ENCODE data around the gene PNPLA3. TPM values are rescaled to one million over a fixed set of nuclear protein-coding genes. Genes with fewer than 3 reads are reported as not detected.
A peak's percentile ranks its signal among the peaks of the same experiment; 100 is the strongest.

The PNPLA3 gene
- polyA plus RNA-seq, 1 donor (not counting 4 experiments of a cell fraction or from before 2014, with no cell fraction given), result 12.0 TPM

DNA sequence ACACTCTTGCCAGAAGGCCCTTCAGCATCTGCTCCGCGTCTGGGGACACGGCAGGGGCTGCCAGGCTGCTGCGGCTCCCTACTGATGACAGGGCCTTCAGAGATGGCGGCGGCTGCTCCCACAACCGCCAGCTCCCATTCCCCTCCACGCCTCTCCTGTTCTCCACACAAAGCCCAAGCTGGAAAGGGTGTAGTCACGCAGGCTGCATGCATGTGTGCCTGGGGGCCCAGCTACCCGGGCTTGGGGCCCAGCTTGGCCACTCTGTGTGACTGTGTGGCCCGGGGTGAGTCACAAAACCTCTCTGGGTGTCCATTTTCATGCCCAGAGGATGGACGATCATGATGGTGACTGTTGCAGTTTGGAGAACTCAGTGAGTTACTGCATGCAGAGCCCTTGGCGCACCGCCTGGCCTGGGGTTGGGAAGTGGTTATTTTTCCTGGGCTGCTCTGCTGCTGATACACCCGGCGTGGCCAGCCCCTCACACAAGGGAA is 68.8 kb downstream of the PNPLA3 start:
- DNase-seq (ENCODE audit: low read depth, low spot score), result no peak
- no peak overlapping the region for H2AFZ ChIP-seq (ENCODE audit: control insufficient read depth, low read length)
- peaks cover 27 to 30% of the 10 kb centered on the region in 2 experiments for H3K36me3 ChIP-seq (ENCODE audit: control insufficient read depth in 2 of 2, extremely low read depth in 1 of 2, insufficient read depth in 2 of 2, low read length in 2 of 2)
- H3K27ac ChIP-seq (ENCODE audit: control insufficient read depth, insufficient read depth, low read length), result no peak overlapping the region
- no peak for FAIRE-seq
- TF ChIP-seq EZH2 (IDR thresholded peaks at IDR 0.05; ENCODE audit: low read length), result no peak
- TF ChIP-seq, protein P1, sequence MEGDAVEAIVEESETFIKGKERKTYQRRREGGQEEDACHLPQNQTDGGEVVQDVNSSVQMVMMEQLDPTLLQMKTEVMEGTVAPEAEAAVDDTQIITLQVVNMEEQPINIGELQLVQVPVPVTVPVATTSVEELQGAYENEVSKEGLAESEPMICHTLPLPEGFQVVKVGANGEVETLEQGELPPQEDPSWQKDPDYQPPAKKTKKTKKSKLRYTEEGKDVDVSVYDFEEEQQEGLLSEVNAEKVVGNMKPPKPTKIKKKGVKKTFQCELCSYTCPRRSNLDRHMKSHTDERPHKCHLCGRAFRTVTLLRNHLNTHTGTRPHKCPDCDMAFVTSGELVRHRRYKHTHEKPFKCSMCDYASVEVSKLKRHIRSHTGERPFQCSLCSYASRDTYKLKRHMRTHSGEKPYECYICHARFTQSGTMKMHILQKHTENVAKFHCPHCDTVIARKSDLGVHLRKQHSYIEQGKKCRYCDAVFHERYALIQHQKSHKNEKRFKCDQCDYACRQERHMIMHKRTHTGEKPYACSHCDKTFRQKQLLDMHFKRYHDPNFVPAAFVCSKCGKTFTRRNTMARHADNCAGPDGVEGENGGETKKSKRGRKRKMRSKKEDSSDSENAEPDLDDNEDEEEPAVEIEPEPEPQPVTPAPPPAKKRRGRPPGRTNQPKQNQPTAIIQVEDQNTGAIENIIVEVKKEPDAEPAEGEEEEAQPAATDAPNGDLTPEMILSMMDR (optimal IDR thresholded peaks at IDR 0.05 in 1 of 3, IDR thresholded peaks at IDR 0.05 in 1 of 3, conservative IDR thresholded peaks at IDR 0.05 in 1 of 3; ENCODE audit: extremely low read depth in 1 of 3, insufficient read depth in 2 of 3, low read length in 3 of 3), result no peak
- no peaks in the 10 kb centered on the region for H3K9me1 ChIP-seq (ENCODE audit: control insufficient read depth, extremely low read depth, insufficient read depth, low read length)
- H3K79me2 ChIP-seq (ENCODE audit: control insufficient read depth, insufficient read depth, low read length), result no peaks in the 10 kb centered on the region
- H3K4me2 ChIP-seq (ENCODE audit: control insufficient read depth, extremely low read depth, insufficient read depth, low read depth, low read length), result no peak overlapping the region
- no peaks in the 10 kb centered on the region for H3K4me1 ChIP-seq (ENCODE audit: control insufficient read depth, extremely low read depth, insufficient read depth, low read length)
- H3K9me3 ChIP-seq (ENCODE audit: control insufficient read depth, low read depth, low read length), result no peaks in the 10 kb centered on the region
- no peak overlapping the region for H3K9ac ChIP-seq (ENCODE audit: control insufficient read depth, extremely low read depth, insufficient read depth, low read length)
- H4K20me1 ChIP-seq (ENCODE audit: control insufficient read depth, extremely low read depth, insufficient read depth, low read length), result no peaks in the 10 kb centered on the region
- H3K4me3 ChIP-seq (ENCODE audit: control insufficient read depth in 2 of 3, extremely low read depth in 1 of 3, insufficient read depth in 2 of 3, low read depth in 1 of 3, low read length in 3 of 3), result no peak overlapping the region
- H3K27me3 ChIP-seq (ENCODE audit: control insufficient read depth, extremely low read depth, insufficient read depth, low read length), result no peaks in the 10 kb centered on the region
- dilution Hi-C loops (cut with MboI; ENCODE audit: extremely low pct_ligation_motif_present, low sequenced_read_pairs), result no loop called here

DNA sequence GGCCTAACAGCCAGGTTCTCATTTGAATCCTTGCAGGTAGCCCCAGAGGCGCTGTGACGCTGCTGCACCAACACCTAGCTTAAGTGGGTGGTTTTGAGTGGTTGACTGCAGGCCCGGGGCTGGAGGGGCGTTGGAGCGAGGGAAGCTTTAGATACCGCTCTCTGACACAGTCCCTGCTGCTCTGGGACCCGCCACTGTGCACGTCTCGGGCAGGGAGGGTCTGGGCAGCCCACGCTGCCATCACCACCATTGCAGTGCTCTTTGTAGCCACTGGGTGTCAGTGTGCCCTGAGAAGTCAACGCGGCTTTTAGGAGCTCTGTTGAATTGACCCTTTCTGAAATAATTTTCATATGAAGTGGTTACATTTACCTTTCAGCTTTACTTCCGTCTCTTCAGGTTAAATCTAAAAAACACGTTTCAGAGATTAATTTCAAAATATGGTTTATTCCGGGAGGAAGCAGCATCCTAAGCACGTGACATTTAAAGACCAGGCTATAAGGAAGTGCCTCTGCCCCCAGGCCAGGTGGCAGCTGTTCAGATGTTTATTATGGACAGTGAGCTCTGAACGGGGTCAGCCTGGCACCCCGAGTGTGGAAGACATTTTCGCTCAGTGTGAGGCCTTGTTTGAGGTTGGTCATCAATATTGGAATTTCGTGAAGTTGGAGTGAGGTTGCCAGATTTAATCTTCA is 69.6 kb downstream of the PNPLA3 start:
- H3K36me3 ChIP-seq (ENCODE audit: control insufficient read depth in 2 of 2, extremely low read depth in 1 of 2, insufficient read depth in 2 of 2, low read length in 2 of 2), result peaks cover 28 to 34% of the 10 kb centered on the region in 2 experiments
- DNase-seq (ENCODE audit: low read depth, low spot score), result no peak
- FAIRE-seq, result no peak

More for the DNA sequence above, 69.6 kb downstream of the PNPLA3 start:
- Histone ChIP-seq H3K4me2 (ENCODE audit: control insufficient read depth, extremely low read depth, insufficient read depth, low read depth, low read length) (no peak overlapping the region), H3K9me3 (ENCODE audit: control insufficient read depth, low read depth, low read length) (no peaks in the 10 kb centered on the region), H3K27ac (ENCODE audit: control insufficient read depth, insufficient read depth, low read length) (no peak overlapping the region), H3K9ac (ENCODE audit: control insufficient read depth, extremely low read depth, insufficient read depth, low read length) (no peak overlapping the region), H3K27me3 (ENCODE audit: control insufficient read depth, extremely low read depth, insufficient read depth, low read length) (no peaks in the 10 kb centered on the region), H3K4me1 (ENCODE audit: control insufficient read depth, extremely low read depth, insufficient read depth, low read length) (no peaks in the 10 kb centered on the region), H3K4me3 (ENCODE audit: control insufficient read depth in 2 of 3, extremely low read depth in 1 of 3, insufficient read depth in 2 of 3, low read depth in 1 of 3, low read length in 3 of 3) (no peak overlapping the region), H3K79me2 (ENCODE audit: control insufficient read depth, insufficient read depth, low read length) (no peaks in the 10 kb centered on the region), H4K20me1 (ENCODE audit: control insufficient read depth, extremely low read depth, insufficient read depth, low read length) (no peaks in the 10 kb centered on the region), H3K9me1 (ENCODE audit: control insufficient read depth, extremely low read depth, insufficient read depth, low read length) (no peaks in the 10 kb centered on the region), H2AFZ (ENCODE audit: control insufficient read depth, low read length) (no peak overlapping the region)
- TF ChIP-seq EZH2 (IDR thresholded peaks at IDR 0.05; ENCODE audit: low read length), result no peak
- TF ChIP-seq, protein P1 (optimal IDR thresholded peaks at IDR 0.05 in 1 of 3, IDR thresholded peaks at IDR 0.05 in 1 of 3, conservative IDR thresholded peaks at IDR 0.05 in 1 of 3; ENCODE audit: extremely low read depth in 1 of 3, insufficient read depth in 2 of 3, low read length in 3 of 3), result peak; percentile 93 to 97 (median 94)
- dilution Hi-C loops (cut with MboI; ENCODE audit: extremely low pct_ligation_motif_present, low sequenced_read_pairs), result no loop called here

Data from keratinocyte (primary cell).